T47D (cell line): ENCODE results near the gene KIFAP3.

Experiments
- DNase-seq, 2 experiments: peaks; one replicate each; pipeline versions ENCODE4 v3.0.0 to v3.0.0-alpha.2; 2011 to 2012; ENCODE audit warnings: low read depth in 1 of 2, low spot score in 1 of 2
- JUND ChIP-seq: IDR thresholded peaks from 2 replicates; pipeline ENCODE4 v1.6.1; 2012; ENCODE audit warnings: low read depth
- in situ Hi-C: cut with HindIII; loops from 2 replicates; pipeline ENCODE4 v1.10.0; 2016; ENCODE audit warnings: low sequenced_read_pairs, low pct_unique_long_range_greater_than_20kb

The KIFAP3 gene

DNA sequence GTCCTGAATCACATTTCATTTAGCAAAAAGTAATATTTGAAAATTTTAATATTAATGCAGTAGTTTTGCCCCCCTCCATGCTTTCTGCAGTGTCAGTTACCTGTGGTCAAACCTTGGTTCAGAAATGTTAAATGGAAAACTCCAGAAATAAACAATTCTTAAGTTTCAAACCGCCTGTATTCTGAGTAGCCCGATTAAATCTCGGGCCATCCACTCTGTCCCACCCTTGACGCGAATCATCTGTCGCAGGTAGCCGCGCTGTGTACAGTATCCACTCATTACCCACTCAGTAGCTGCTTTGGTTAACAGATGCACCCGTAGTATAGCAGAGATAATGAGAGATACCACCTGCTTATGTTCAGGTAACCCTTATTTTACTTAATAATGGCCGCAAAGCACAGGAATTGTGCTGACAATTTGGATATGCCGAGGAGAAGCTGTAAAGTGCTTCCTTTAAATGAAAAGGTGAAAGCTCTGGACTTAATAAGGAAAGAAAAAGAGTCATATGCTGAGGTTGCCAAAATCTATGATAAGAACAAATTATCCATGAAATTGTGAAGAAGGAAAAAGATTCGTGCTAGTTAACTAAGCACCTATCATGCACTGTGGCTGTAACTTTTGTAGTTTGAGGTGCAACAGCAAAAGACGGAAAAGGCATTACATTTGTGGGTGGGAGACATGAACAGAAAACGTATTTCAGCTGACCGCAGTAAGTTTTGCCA, 179.9 kb downstream of the KIFAP3 start:
- no peak for TF ChIP-seq JUND
- in situ Hi-C loops: no loop called here
- no peak for DNase-seq

DNA sequence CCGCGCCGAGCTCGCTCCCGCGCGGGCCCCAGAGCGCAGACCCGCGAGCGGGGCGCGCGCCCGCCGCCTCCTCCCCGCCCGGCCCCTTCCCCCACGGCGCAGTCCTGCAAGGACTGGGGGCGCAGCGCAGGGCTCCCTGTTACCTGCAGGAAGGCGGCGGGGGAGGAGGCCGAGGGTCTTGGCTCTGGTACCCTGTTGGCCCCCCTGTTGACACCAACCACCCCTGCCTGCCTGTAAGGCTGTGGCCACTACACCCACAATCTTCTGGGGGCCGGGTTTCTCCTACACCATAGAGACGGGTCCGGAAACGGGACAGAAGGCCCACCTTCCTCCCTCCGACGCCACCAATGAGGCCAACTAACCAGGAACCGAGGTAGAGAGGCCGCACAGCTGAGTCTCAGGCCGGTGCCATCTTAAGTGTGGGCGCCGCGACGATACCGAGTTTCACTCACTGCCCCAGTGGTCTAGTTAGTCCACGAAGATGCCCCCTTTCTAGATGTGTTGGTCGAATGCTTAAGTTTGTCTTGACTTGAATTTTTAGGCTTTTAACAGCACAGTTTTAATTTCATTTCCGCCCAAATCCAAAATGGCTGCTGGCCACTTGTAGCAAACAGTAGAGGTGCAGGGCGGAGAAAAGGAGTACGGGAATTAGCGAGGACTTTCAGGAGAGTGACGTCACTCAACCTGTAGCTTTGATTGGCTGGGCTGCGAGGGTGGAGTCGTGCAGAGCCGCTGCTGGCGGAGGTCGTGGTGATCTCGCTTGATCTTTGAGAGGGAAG, 180.7 kb downstream of the KIFAP3 start, which contains the start of gene SCYL3:
Gene SCYL3, minus strand, starts transcription at position 252 of the 779 bp plus-strand sequence. CDS start 5,056 bp downstream, outside the sequence.
- DNase-seq: peak; percentile 98
- no peak; the same call in 1 of the 2 replicates for TF ChIP-seq JUND
- in situ Hi-C loops: no loop called here

DNA sequence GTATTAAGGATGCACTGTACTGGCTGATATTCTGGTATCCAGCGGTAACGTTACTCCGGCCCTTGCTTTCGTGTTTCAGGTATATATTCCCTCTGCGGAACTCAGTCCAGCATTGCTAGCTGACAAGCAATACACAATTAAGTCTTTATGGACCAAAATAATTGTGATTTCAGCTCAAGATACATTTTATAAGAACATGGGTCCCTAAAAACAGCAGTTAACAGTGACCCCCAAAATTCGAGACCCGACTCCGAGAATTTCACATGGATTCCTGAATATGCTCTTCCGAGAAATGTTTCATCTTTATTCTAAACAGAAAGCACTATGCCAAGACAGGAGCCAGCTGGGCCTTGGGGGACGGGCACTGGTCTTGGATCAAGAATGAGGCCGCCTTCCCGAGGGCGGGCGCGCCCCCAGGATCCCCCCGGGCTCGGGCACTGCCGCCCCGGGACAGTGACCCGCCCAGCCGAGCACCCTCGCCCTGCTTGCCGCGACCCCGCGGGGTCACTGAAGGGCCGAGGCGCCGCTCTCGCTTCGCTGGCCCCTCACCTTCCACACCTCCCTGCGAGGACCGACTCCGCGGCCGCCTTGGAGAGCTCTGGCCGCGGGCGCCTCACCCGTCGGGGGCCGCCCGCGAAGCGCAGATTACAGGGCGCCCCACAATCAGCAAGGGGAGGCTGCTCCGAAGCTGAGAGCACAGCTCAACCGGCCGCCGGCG, 181.4 kb downstream of the KIFAP3 start:
- TF ChIP-seq JUND: no peak
- DNase-seq: peak in 1 of 2 experiments; percentile 25
- in situ Hi-C loops: no loop called here

DNA sequence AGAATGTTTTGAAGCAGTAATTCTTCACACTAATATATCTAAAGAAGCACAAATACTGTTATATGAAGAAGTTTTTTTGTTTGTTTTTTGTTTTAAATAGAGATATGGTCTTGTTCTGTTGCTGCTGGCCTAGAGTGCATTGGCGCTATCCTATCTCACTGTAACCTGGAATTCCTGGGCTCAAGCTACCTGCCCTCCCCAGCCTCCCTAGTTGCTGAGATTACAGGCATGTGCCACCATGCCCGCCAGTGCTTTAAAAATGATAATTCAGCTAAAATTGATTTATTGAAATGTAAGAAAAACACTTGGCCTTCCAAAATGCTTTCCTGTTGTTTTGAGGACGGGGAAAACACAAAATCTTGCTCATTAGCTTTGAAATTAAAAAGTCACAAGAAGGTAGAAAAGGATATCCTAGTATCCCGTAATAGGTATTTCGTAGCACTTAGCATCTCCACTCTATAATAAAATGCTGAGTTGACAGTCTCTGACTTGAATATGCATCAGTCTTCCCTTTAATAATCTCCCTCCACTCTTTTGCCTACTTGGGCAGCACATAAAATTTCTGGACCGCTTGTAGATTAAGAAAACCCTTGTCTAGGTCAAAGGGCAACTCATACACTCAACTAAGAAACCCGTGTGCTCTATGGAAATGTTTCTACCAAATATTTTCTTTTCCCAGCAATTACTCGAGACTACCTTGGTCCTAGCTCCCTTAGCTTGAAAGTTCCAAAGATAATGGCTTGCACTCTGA, 182.1 kb downstream of the KIFAP3 start:
- TF ChIP-seq JUND: no peak
- no peak for DNase-seq
- in situ Hi-C loops: no loop called here

DNA sequence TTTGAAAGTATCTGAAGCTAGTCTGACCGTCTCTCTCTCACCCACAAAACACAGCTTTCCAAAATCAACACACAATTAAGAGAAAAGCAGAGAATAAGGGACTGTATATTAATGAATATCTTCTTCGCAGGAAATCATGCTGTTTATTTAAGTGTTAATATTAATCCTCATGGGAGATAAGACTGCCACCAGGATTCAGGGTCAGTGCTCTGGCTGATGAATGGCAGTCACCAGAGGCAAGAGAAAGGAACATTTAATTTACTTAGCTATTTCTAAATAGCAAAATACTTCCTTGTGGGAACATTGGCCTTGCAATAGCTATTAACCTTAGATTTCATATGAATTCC, 183.0 kb downstream of the KIFAP3 start:
- no peak for DNase-seq
- in situ Hi-C loops: no loop called here

DNA sequence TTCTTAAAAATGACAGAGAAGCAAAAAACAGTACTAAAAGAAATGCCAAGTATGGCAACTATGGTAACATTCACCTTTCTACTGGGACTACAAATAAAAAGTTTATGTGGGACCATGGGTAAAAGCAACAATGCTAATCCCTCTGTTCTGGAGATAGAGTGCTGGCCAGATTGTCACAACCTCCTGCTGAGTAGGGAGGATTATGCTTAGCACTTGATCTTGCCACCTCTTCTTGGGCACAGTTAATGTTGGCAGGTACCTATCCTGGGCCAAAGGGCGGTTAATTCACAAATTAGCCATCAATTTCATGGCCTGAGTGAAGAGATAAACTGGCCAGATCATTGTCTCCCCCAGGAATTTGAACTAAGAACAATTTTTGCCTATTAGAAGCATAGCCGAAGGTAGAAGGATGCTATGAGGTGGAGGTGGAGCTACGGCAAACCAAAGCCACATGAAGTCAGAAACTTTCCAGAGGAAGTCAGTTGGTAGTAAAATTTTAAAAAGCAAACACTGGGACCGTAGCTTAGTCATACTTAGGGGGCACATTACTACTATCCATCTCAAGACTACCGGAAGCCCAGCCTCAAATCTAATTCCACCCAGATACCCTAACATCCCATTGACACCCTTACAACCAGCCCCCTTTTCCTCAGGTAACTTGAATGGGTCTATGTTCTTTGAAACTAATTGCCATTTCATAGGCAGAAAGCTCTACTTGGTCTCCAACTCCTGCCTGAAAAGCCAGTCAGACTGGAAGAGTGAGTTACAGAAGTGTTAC, 183.5 kb downstream of the KIFAP3 start:
- TF ChIP-seq JUND: peak; percentile 78
- DNase-seq: peak in 1 of 2 experiments; percentile 94
- in situ Hi-C loops: no loop called here

More for the DNA sequence above, 183.0 kb downstream of the KIFAP3 start:
- no peak for TF ChIP-seq JUND

DNA sequence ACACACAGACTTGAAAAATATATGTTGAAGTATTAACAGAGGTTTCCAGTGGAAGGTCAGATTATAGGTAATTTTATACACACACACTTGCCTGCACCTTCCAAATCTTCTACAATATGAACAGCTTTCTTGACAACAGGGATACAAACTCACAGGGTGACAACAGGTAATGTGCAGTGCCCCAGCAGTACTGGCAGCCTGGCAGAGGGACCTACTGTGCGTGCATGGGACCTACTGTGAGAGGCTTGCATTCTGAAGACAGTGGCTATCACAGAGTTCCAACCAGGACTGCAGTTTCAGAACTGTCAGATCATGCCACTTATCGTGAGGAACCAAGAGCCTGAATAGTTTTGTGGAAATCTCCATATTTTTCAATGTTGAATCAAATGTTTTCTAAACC, 184.6 kb downstream of the KIFAP3 start:
- TF ChIP-seq JUND: no peak
- DNase-seq: no peak
- in situ Hi-C loops: no loop called here

DNA sequence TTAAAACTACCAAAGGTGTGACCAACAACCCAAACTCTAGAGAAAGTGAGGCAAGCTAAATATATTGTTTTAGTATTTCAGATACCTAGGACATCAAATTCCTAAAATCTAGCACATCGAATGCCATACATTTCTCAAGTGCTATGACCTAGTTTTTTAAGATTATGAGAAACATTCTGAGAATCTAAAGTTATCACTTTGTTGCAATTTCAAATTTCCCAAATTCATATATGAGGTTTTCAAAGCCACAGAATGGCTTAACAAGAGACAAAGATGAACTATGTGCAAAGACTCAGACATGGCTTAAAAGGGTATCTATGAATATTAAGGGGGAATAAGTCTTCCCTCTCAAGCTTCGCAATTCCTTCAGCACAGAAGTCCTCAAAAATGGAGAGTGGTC, 187.6 kb downstream of the KIFAP3 start:
- no peak for TF ChIP-seq JUND
- DNase-seq: no peak
- in situ Hi-C loops: no loop called here

DNA sequence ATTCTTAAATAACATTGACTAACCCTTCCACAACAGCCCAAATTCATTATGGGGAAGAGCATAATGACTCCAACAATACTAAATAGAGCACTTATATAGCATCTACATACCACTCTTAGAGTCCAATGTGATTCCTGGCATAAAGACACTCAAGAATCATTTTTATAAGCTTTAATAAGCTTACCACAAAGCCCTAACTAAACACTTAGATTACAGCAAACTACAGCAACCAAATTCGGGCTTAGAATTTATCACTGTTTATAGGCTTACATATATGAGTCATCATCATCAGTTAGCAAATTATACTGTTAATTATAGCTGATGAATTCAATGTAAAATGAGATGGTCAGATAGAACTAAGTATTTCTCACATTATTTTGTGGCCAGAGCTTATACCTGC, 188.1 kb downstream of the KIFAP3 start:
- in situ Hi-C loops: no loop called here
- no peak for DNase-seq
- peak; percentile 37; the same call in 1 of the 2 replicates for TF ChIP-seq JUND

DNA sequence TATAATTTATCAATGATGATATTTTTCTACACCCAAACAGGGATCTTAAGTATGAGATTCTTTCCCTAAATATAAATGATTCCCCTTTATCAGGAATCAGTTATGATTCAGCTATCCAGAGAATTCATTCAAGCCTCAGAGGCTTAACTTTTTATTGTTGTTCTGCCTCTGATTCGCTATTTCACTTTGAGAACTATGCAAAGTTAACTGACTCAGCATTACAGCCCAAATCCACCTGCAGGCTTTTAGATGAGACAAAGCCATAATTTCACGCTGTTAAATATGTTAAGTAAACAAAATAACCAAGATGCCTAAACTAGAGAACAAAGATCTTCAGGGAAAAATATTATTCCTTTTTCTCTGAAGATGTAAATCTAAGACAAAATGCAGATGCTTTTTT, 189.3 kb downstream of the KIFAP3 start:
- in situ Hi-C loops: no loop called here
- DNase-seq: no peak
- TF ChIP-seq JUND: no peak

DNA sequence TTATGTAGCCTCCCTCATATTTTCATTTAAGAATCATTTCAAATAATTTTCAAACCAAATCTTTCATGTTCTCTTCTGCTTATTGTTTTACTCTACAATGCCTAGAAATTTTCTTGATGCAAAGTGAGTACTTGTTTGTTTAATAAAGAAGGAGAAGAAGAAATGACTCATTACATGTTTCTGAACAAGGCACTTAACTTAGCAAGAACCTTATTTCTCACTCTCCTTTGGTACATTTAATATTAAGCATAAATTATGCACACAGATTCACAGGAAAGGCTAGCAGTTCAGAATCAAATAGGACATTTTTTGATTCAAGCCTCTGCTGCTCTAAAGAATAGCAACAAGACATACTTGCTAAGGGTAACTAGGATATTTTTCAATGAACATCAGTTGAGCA, 189.9 kb downstream of the KIFAP3 start:
- in situ Hi-C loops: no loop called here
- no peak for TF ChIP-seq JUND
- DNase-seq: no peak
